Measurements from ENCODE around the gene PBX4.

DNA sequence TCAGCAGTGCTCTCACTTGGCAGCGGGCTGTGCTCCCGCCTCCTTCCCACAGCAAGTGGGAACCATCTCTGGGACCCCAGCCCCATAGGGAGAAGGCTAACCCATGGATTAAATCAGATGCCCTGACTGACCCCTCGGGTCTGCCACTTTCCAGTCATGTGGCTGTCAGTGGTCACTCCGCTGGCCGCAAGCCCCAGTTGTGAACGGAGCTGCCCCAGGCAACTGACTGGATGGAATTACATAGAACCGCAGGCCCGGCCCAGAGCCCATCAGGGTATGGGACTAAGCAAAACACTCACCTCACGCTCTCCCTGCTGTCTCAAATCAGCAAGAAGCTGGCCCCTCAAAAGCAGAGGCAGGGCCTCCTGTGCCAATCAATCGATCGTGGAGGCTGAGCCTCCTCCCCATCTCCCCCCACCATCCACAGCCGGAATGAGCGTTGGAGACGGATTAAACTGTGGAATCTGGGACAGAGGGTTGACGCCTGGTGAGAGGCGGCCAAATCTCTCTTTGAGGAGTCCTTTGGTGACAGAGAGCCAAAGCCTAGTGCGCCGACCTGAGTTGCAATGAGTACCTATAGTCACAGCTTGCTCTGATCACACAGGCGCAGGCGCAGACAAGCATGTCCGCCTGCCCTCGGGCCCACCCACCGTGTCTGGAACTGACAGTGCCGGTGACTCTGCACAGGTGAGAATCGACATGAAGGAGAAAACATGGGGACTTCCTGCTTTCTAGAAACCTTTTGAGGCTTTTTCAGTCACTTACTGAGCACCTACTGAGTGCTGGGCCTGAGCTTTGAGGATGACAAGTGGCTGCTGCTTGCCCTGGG, 38.7 kb downstream of the PBX4 start:
- TF ChIP-seq POLR2A (IDR thresholded peaks at IDR 0.05) = no peak
- TF ChIP-seq, protein P1, sequence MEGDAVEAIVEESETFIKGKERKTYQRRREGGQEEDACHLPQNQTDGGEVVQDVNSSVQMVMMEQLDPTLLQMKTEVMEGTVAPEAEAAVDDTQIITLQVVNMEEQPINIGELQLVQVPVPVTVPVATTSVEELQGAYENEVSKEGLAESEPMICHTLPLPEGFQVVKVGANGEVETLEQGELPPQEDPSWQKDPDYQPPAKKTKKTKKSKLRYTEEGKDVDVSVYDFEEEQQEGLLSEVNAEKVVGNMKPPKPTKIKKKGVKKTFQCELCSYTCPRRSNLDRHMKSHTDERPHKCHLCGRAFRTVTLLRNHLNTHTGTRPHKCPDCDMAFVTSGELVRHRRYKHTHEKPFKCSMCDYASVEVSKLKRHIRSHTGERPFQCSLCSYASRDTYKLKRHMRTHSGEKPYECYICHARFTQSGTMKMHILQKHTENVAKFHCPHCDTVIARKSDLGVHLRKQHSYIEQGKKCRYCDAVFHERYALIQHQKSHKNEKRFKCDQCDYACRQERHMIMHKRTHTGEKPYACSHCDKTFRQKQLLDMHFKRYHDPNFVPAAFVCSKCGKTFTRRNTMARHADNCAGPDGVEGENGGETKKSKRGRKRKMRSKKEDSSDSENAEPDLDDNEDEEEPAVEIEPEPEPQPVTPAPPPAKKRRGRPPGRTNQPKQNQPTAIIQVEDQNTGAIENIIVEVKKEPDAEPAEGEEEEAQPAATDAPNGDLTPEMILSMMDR (IDR thresholded peaks at IDR 0.05) = no peak

Data from lower leg skin (tissue), 3 donors.